SH-SY5Y (cell line): ENCODE measurements around the gene ABHD17B.

Experiments used
- GATA2 ChIP-seq: IDR thresholded peaks from 2 replicates; pipeline ENCODE4 v1.6.1; 2011; ENCODE audit warnings: mild to moderate bottlenecking, low read depth, low read length
- GATA3 ChIP-seq: IDR thresholded peaks from 2 replicates; pipeline ENCODE4 v1.6.1; 2011; ENCODE audit warnings: low read depth, mild to moderate bottlenecking, low read length, moderate library complexity

DNA sequence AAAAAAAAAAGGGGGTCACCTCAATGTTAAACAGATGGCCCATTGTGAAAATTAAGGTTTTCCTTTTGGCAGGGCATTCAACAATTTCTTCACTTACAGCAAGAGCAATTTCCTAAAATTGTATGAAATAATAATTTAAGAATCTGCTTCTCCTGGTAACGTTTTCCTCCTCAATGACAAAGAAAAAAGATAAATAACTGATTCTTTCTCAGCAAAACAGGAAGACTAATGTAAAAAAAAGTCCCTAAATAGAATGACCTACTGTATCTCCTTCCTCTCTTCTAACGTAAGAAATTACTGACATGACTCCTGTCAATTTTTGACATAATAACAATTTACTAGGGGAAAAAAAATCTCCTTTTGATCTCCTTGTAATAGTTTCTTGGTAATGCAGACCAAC, 25.5 kb downstream of the ABHD17B start:
- no peak for TF ChIP-seq GATA3
- no peak for TF ChIP-seq GATA2
